Stomach (tissue), 9 donors: ENCODE data around the gene CBX2. TPM values are rescaled to one million over a fixed set of nuclear protein-coding genes. Genes with fewer than 3 reads are reported as not detected.
A peak's percentile ranks its signal among the peaks of the same experiment; 100 is the strongest.

Experiments used
- DNase-seq, 2 donors: peaks; one replicate each; pipeline versions ENCODE4 v3.0.0 to v3.0.0-alpha.2; 2013 to 2019
- H3K27ac ChIP-seq, 5 donors: fragments of 200-600 bp in 4 of 5; sonication (generic) in 4 of 5; one replicate each; pipeline ENCODE4 v1.5.1; 2013 to 2019; ENCODE audit warnings: mild to moderate bottlenecking in 1 of 5, moderate library complexity in 1 of 5
- H3K27me3 ChIP-seq, 3 donors: fragments of 200-600 bp; sonication (generic); one replicate each; pipeline ENCODE4 v1.5.1; 2017 to 2019; ENCODE audit warnings: mixed run types in 1 of 3
- H3K36me3 ChIP-seq, 4 donors: fragments of 200-600 bp; sonication (generic); 1 replicate in 3 of 4; 2 replicates in 1 of 4; pipeline ENCODE4 v1.5.1; 2016 to 2019
- H3K4me1 ChIP-seq, 4 donors: fragments of 200-600 bp; sonication (generic); one replicate each; pipeline ENCODE4 v1.5.1; 2016 to 2019
- H3K4me3 ChIP-seq, 4 donors: fragments of 200-600 bp; sonication (generic) in 3 of 4; one replicate each; pipeline ENCODE4 v1.5.1; 2016 to 2019; ENCODE audit warnings: mild to moderate bottlenecking in 1 of 4
- H3K9me3 ChIP-seq, 4 donors: fragments of 200-600 bp; sonication (generic); one replicate each; pipeline ENCODE4 v1.5.1; 2016 to 2019
- EP300 ChIP-seq: sonication (generic); formaldehyde crosslinking; IDR thresholded peaks from one replicate; pipeline ENCODE4 v1.6.1; 2017; ENCODE audit warnings: antibody characterized with exemption
- POLR2A ChIP-seq, 4 donors: fragments of 450-650 bp; IDR thresholded peaks; one replicate each; pipeline ENCODE4 v1.6.1; 2016; ENCODE audit warnings: antibody characterized with exemption in 4 of 4, control low read depth in 2 of 4, mild to moderate bottlenecking in 1 of 4, moderate library complexity in 1 of 4
- POLR2AphosphoS5 ChIP-seq, 3 donors: sonication (generic); formaldehyde crosslinking; IDR thresholded peaks; one replicate each; pipeline ENCODE4 v1.6.1; 2016; ENCODE audit warnings: antibody characterized with exemption in 3 of 3
- WGBS, 5 donors: extraction: QIAGEN DNeasy Blood & Tissue Kit in 3 of 5; methylation state at CpG; one replicate each; pipeline versions ENCODE4 v1.1.5 to v1.1.7; 2013 to 2018; 5-methylcytosine and 5-hydroxymethylcytosine counted together
- intact Hi-C: fragments of 100-400 bp; cut with DNase I; formaldehyde crosslinking; loops from one replicate; pipeline ENCODE4 v1.15.1; 2023; ENCODE audit warnings: low total_unique reads
- polyA plus RNA-seq, 3 donors: library from polyadenylated mRNA; stranded (reverse); fragments of 200-250 nt; gene quantifications; one replicate each; pipeline ENCODE4 v1.2.3, GENCODE V29; 2013
- total RNA-seq, 5 donors: library from RNA; depleted of rRNA; stranded (reverse); fragments of >200 nt; gene quantifications; one replicate each; pipeline versions ENCODE4 v1.1.0 to v1.2.3, GENCODE V29; 2014 to 2016
- TF ChIP-seq, protein P1 (sequence below), 7 experiments: fragments of 450-650 bp in 4 of 7; fragments of 200-600 bp in 3 of 7; sonication (generic) in 3 of 7; IDR thresholded peaks; one replicate each; pipeline ENCODE4 v1.5.1; 2016 to 2019; ENCODE audit warnings: antibody characterized with exemption in 7 of 7, control low read depth in 2 of 7, mild to moderate bottlenecking in 1 of 7
- donor health status: healthy with polysubstance abuse.
- donor health status: Bipolar disorder and iron deficiency.
- donor health status: healthy.

The CBX2 gene
- total and polyA plus RNA-seq, 8 donors: under 0.01 to 1.3 (median 1.0) TPM; not detected in 3

DNA sequence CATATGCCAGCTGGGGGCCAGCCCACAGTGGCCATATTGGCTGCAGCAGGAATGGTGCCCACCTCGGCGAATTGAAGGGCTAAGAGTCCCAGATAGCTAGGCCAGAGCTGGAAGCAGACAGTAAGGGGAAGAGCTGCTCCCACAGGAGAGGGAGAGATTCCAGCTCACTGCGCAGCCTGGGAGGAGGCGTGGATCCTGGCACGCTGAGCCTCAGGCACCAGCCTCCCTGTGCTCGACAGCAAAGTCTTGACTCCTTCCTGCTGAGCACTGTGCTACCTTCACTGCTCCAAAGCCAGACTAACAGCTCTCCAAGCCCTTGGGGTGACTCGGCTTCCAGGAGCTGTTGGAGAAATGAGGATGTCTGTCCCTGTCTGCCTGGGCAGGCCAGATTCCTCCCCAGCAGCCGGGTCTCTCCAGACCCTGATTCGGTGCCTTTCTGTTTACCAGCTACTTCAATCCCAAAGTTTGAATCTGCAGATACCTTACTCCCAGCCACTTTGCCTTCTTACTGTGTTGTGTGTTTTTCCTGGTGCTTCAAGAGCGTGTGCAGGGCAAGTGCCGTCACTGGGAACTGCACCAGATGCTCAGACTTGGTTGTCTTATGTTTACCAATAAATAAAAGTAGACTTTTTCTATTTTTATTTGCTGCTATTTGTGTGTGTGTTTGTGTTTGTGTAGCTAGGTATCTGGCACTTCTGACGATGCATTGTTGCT, 9.1 kb downstream of the CBX2 start:
- intact Hi-C loops: no loop called here
- 82 to 89% (median 86%) methylated on average over 12 of the region's 12 CpGs for WGBS, 5 donors
- H3K4me1 ChIP-seq: peaks cover 16 to 28% (median 24%) of the 10 kb centered on the region in 4 donors
- H3K36me3 ChIP-seq: no peaks in the 10 kb centered on the region
- no peak overlapping the region for H3K27ac ChIP-seq
- DNase-seq: peak in 1 of 2 donors; percentile 11
- H3K27me3 ChIP-seq: peaks cover 28 to 100% (median 44%) of the 10 kb centered on the region in 3 donors
- no peak overlapping the region for H3K4me3 ChIP-seq
- no peaks in the 10 kb centered on the region for H3K9me3 ChIP-seq
- TF ChIP-seq POLR2A (IDR thresholded peaks at IDR 0.05) (no peak), EP300 (no peak), POLR2AphosphoS5 (IDR thresholded peaks at IDR 0.05) (no peak)
- TF ChIP-seq, protein P1, sequence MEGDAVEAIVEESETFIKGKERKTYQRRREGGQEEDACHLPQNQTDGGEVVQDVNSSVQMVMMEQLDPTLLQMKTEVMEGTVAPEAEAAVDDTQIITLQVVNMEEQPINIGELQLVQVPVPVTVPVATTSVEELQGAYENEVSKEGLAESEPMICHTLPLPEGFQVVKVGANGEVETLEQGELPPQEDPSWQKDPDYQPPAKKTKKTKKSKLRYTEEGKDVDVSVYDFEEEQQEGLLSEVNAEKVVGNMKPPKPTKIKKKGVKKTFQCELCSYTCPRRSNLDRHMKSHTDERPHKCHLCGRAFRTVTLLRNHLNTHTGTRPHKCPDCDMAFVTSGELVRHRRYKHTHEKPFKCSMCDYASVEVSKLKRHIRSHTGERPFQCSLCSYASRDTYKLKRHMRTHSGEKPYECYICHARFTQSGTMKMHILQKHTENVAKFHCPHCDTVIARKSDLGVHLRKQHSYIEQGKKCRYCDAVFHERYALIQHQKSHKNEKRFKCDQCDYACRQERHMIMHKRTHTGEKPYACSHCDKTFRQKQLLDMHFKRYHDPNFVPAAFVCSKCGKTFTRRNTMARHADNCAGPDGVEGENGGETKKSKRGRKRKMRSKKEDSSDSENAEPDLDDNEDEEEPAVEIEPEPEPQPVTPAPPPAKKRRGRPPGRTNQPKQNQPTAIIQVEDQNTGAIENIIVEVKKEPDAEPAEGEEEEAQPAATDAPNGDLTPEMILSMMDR (IDR thresholded peaks at IDR 0.05): no peak

DNA sequence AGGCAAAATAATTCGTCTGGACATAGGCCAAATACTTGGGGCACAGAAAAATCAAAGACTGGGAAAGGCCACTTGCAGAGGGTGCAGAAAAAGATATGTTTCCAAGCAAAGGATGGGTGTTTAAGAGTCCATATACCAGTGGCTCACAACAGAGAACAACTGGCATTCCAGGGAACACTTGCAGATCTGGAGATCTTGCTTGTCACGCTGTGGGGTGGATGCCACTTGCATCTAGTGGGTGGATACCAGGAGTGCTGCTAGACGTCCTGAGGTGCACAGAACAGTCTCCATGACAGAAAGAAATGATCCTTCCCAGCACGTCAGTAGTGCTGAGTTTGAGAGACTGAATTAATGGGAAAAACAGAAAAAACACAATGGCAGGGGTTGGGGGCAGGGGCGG, 10.5 kb downstream of the CBX2 start:
- intact Hi-C loops: no loop called here
- 61 to 69% (median 68%) methylated on average over 5 of the region's 5 CpGs for WGBS, 5 donors
- peaks cover 34 to 100% (median 58%) of the 10 kb centered on the region in 3 donors for H3K27me3 ChIP-seq
- DNase-seq: peak in 1 of 2 donors; percentile 1
- H3K27ac ChIP-seq: no peak overlapping the region
- H3K36me3 ChIP-seq: no peaks in the 10 kb centered on the region
- H3K4me1 ChIP-seq: peaks cover 25 to 42% (median 35%) of the 10 kb centered on the region in 4 donors
- H3K4me3 ChIP-seq: no peak overlapping the region
- no peaks in the 10 kb centered on the region for H3K9me3 ChIP-seq
- TF ChIP-seq EP300 (no peak), POLR2A (IDR thresholded peaks at IDR 0.05) (no peak), POLR2AphosphoS5 (IDR thresholded peaks at IDR 0.05) (no peak)
- TF ChIP-seq, protein P1 (IDR thresholded peaks at IDR 0.05): no peak

DNA sequence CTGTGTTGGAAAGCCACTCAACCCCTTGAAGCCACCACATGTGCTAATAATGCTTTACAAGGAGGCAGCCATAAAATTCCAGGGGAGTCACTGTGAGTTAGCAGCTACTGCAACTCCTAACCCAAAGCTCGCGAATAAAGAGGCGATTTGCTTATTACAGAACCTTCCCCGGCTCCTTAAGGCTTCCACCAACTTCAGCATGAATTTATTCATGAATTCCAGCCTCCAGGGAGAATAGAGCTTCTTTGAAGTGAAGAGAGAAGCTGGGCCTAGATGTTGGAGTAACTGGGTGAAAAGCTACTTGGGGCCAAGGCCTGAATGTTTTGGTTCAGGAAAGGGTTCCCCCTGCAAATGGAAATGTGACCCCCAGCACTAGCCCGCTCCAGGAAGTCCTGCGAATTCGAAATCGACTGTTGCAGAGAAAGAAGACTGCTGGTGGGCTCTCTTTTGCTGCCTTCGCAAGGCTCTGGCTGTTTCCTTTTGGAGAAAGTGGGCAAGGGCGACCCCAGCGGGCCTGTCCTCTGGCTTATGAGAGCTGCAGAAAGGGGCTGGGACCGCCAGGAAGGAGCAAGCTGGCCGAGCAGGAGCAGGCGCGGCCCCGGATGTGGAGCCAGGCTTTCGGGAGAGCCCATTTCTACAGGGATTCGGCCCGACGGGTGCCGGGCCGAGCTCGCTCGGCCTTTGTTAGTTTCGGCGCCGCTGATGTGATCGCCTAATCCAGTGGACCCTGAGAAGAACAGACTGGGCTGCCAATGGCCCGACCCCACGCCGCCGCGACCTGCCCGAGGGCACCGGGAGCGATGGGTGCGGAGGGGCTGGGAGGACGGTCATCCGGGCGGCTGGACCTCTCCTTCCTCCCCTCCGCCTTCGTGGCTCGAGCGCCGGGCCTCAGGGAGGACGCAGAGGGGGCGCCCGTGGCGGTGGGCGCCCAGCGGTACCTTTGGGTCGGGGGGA, 11.3 kb downstream of the CBX2 start:
- DNase-seq: peak in 1 of 2 donors; percentile 52
- intact Hi-C loops: no loop called here
- WGBS, 5 donors: 26 to 37% (median 29%) methylated on average over 35 to 52 of the region's 52 CpGs

More for the DNA sequence above, 11.3 kb downstream of the CBX2 start:
- TF ChIP-seq POLR2AphosphoS5 (IDR thresholded peaks at IDR 0.05): no peak
- no peak for TF ChIP-seq POLR2A (IDR thresholded peaks at IDR 0.05)
- TF ChIP-seq EP300: no peak
- TF ChIP-seq, protein P1 (IDR thresholded peaks at IDR 0.05): no peak
- Histone ChIP-seq H3K9me3 (no peaks in the 10 kb centered on the region), H3K4me1 (peaks cover 25 to 48% (median 39%) of the 10 kb centered on the region in 4 donors), H3K27ac (no peak overlapping the region), H3K36me3 (no peaks in the 10 kb centered on the region), H3K4me3 (peak overlapping the region in 2 of 4 donors; percentile 0 to 33), H3K27me3 (peaks cover 34 to 100% (median 60%) of the 10 kb centered on the region in 3 donors)
